K562 (cell line): Measurements from ENCODE around the gene ABCD3. TPM values are rescaled to one million over a fixed set of nuclear protein-coding genes. Genes with fewer than 3 reads are reported as not detected.

ENCODE experiments used
- ATAC-seq: fragments of 200-7000 bp; cut with Tn5 transposase; 3 replicates; pipeline ENCODE4 v1.9.1; 2020; ENCODE audit warnings: moderate library complexity
- BruUV-seq: library from RNA; stranded (reverse); fragments of 400-500 nt; replicated peaks from 2 replicates; lab custom pipeline; 2021; lab: Mats Ljungman, UMichigan
- CTCF ChIA-PET: fragments of 300-600 bp; formaldehyde crosslinking; extraction: SDS; loops from one replicate; lab custom pipeline; 2021; ENCODE audit warnings: low intra/inter-chr PET ratio; lab: Yijun Ruan, JAX
- POLR2A ChIA-PET: fragments of 300-600, 350-650 bp; sonication (Branson Sonifier 250); formaldehyde crosslinking; extraction: SDS; loops from one replicate; lab custom pipeline; 2021; ENCODE audit warnings: antibody characterized with exemption, inconsistent platforms; lab: Yijun Ruan, JAX
- DNase-seq, 4 experiments: peaks; one replicate each; pipeline versions ENCODE4 v3.0.0 to v3.0.0-alpha.2; 2011 to 2018; ENCODE audit warnings: low spot score in 3 of 4, mixed read lengths in 3 of 4; ENCODE audit errors: extremely low read depth in 1 of 4
- FAIRE-seq: peaks from 2 replicates; lab custom pipeline; 2011; peaks lifted over from hg19 to GRCh38; lab: Jason Lieb, UNC
- H2AFZ ChIP-seq: 2 replicates; pipeline ENCODE4 v1.6.0; 2011; ENCODE audit warnings: low read depth, low read length, control low read depth, inconsistent platforms
- H3K27ac ChIP-seq: fragments of 200-600 bp; 3 replicates; pipeline ENCODE4 v1.8.0; 2011; ENCODE audit warnings: low read depth, mild to moderate bottlenecking, control low read depth, inconsistent platforms, low read length, moderate library complexity, mixed read lengths; ENCODE audit errors: extremely low read depth
- H3K27me3 ChIP-seq, 2 experiments: fragments of 300-600 bp in 1 of 2; 2 replicates in 1 of 2; 3 replicates in 1 of 2; pipeline versions ENCODE4 v1.6.0 to v1.8.0; 2011; ENCODE audit warnings: inconsistent platforms in 2 of 2, low read length in 2 of 2, mild to moderate bottlenecking in 1 of 2, mixed read lengths in 1 of 2, moderate library complexity in 1 of 2; ENCODE audit not compliant: control insufficient read depth in 2 of 2, insufficient read depth in 2 of 2
- H3K36me3 ChIP-seq: fragments of 300-600 bp; 3 replicates; pipeline ENCODE4 v1.8.0; 2011; ENCODE audit warnings: mild to moderate bottlenecking, low read length, inconsistent platforms; ENCODE audit not compliant: control insufficient read depth, insufficient read depth
- H3K4me1 ChIP-seq, 2 experiments: fragments of 200-600 bp in 1 of 2; replicated peaks in 1 of 2; 2 replicates in 1 of 2; 3 replicates in 1 of 2; pipeline versions ENCODE4 v1.5.1 to v1.8.0; 2011; ENCODE audit warnings: inconsistent platforms in 2 of 2, low read length in 2 of 2, mild to moderate bottlenecking in 1 of 2, mixed read lengths in 1 of 2, moderate library complexity in 1 of 2; ENCODE audit not compliant: control insufficient read depth in 2 of 2, insufficient read depth in 2 of 2
- H3K4me2 ChIP-seq: 2 replicates; pipeline ENCODE4 v1.6.1; 2011; ENCODE audit warnings: low read length, control low read depth, inconsistent platforms, mixed read lengths; ENCODE audit not compliant: insufficient read depth
- H3K4me3 ChIP-seq: fragments of 200-600 bp; sonication (generic), shearing (Covaris generic); 2 replicates; pipeline ENCODE4 v1.5.1; 2016; ENCODE audit warnings: control low read depth, inconsistent platforms
- H3K79me2 ChIP-seq: fragments of 200-600 bp; 3 replicates; pipeline ENCODE4 v1.8.0; 2011; ENCODE audit warnings: low read length, inconsistent platforms; ENCODE audit not compliant: control insufficient read depth, insufficient read depth
- H3K9ac ChIP-seq, 2 experiments: 2 replicates each; pipeline versions ENCODE4 v1.6.0 to v1.6.1; 2011; ENCODE audit warnings: low read depth in 2 of 2, low read length in 2 of 2, control low read depth in 1 of 2, inconsistent platforms in 1 of 2, mild to moderate bottlenecking in 1 of 2, mixed read lengths in 1 of 2; ENCODE audit not compliant: insufficient read depth in 1 of 2
- H3K9me1 ChIP-seq: one replicate; pipeline ENCODE4 v1.6.0; 2011; ENCODE audit warnings: inconsistent platforms, mild to moderate bottlenecking, low read length, moderate library complexity; ENCODE audit not compliant: control insufficient read depth, insufficient read depth
- H3K9me3 ChIP-seq: replicated peaks from 2 replicates; pipeline ENCODE4 v1.5.1; 2011; ENCODE audit warnings: low read depth, low read length, inconsistent platforms; ENCODE audit not compliant: control insufficient read depth, insufficient read depth
- H4K20me1 ChIP-seq: replicated peaks from 2 replicates; pipeline ENCODE4 v1.6.1; 2011; ENCODE audit warnings: low read length, inconsistent platforms, mixed read lengths; ENCODE audit not compliant: control insufficient read depth, insufficient read depth
- CBFB ChIP-seq: sonication (generic); formaldehyde crosslinking; IDR thresholded peaks from 2 replicates; pipeline ENCODE4 v1.4.0; 2020; ENCODE audit warnings: mild to moderate bottlenecking, missing genetic modification reagents
- FOXM1 ChIP-seq, 2 experiments: fragments of 450-650 bp in 1 of 2; sonication (generic) in 1 of 2; formaldehyde crosslinking in 1 of 2; IDR thresholded peaks; 2 replicates each; pipeline versions ENCODE4 v1.6.1 to v1.9.0; 2017 to 2022; ENCODE audit warnings: low read depth in 2 of 2, mild to moderate bottlenecking in 2 of 2, missing genetic modification reagents in 1 of 2, moderate library complexity in 1 of 2
- SNRNP70 ChIP-seq: fragments of 200-400 bp; formaldehyde crosslinking; optimal IDR thresholded peaks from 2 replicates; pipeline ENCODE3; 2017; ENCODE audit warnings: low read depth, low read length
- TAL1 ChIP-seq: fragments of 450-650 bp; IDR thresholded peaks from 2 replicates; pipeline ENCODE4 v1.6.1; 2016; ENCODE audit warnings: mild to moderate bottlenecking
- ZFPM2 ChIP-seq: fragments of 250-450 bp; sonication (Bioruptor Pico); IDR thresholded peaks from 2 replicates; pipeline ENCODE4 v1.5.1; 2022; ENCODE audit warnings: mild to moderate bottlenecking
- ZNF140 ChIP-seq: fragments of 250-450 bp; sonication (Bioruptor Pico); IDR thresholded peaks from 2 replicates; pipeline ENCODE4 v1.8.0; 2021; ENCODE audit warnings: moderate library complexity, mild to moderate bottlenecking, inconsistent platforms
- ZNF232 ChIP-seq: sonication (generic); formaldehyde crosslinking; IDR thresholded peaks from 2 replicates; pipeline ENCODE4 v1.8.0; 2022; ENCODE audit warnings: mild to moderate bottlenecking, missing genetic modification reagents
- WGBS: fragments of 100-300 bp; shearing (Covaris generic); methylation state at CpG from one replicate; pipeline ENCODE4 v1.1.6; 2016; ENCODE audit warnings: low coverage, mixed read lengths; ENCODE audit not compliant: insufficient coverage; ENCODE audit errors: missing lambda C conversion rate; 5-methylcytosine and 5-hydroxymethylcytosine counted together
- in situ Hi-C: fragments of 300-500 bp; cut with MboI; formaldehyde crosslinking; loops from 4 replicates; pipeline ENCODE4 v1.15.0; 2018; ENCODE audit warnings: inconsistent platforms, mixed read lengths
- intact Hi-C: fragments of 100-400 bp; cut with micrococcal nuclease; formaldehyde crosslinking; loops from 2 replicates; pipeline ENCODE4 v1.14.2; 2022
- polyA plus RNA-seq, 8 experiments: library from polyadenylated mRNA; depleted of rRNA in 4 of 8; stranded (reverse) in 5 of 8; unstranded in 3 of 8; fragments of >200 nt; fragmentation: Nextera tagmentation in 2 of 8; fragmentation: Illumina TruSeq in 1 of 8; extraction: Ambion mirVana in 2 of 8; extraction: Trizol in 1 of 8; gene quantifications; 2 replicates each; pipeline versions ENCODE4 v1.2.1 to v1.2.3, GENCODE V29; 2011 to 2014; ENCODE audit warnings: inconsistent platforms in 1 of 8, missing spikeins in 1 of 8
- total RNA-seq, 7 experiments: library from RNA; depleted of rRNA in 6 of 7; stranded (reverse); fragments of >200 nt in 6 of 7; fragmentation: Illumina TruSeq in 2 of 7; extraction: Trizol in 2 of 7; gene quantifications; 2 replicates each; pipeline versions ENCODE4 v1.2.1 to v1.2.3, GENCODE V29; 2011 to 2021; ENCODE audit warnings: low replicate concordance in 1 of 7
- TF ChIP-seq, protein P1 (sequence below): fragments of 450-650 bp; IDR thresholded peaks from 2 replicates; pipeline ENCODE4 v1.6.1; 2016; ENCODE audit warnings: mild to moderate bottlenecking, moderate library complexity

Gene ABCD3
- total and polyA plus RNA-seq, 9 of the 15 experiments (the other 6 are each of a cell fraction or from before 2014, with no cell fraction given), result 11.0 to 30.7 (median 15.5) TPM

DNA sequence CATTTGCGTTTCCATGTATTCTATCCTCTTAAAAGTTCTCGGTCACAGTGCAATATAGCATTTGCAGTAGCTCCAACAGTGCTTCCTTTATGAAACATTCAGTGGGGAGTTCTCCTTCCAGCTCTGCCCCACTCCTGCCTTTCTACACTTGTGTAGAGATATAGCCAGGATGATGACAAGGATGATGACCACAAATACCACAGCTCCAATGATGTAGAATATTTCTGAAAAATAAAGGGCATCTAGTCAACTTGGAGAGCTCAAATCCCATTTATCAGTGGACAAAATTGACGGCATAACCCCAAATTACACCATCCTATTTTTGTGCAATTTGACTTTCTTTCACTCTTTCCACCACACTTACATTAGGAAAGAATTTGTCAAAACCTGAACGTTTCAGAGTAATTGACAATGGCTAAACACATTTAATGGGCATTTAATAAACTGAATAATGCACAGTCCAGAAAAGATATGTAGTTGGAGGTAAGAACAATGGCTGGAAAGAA lies 112.2 kb downstream of the ABCD3 start:
- Histone ChIP-seq H3K9me1 (no peaks in the 10 kb centered on the region), H2AFZ (no peak overlapping the region), H3K9me3 (no peaks in the 10 kb centered on the region), H3K4me1 (no peaks in the 10 kb centered on the region), H3K79me2 (no peaks in the 10 kb centered on the region), H3K36me3 (no peaks in the 10 kb centered on the region), H3K4me2 (no peak overlapping the region), H4K20me1 (no peaks in the 10 kb centered on the region), H3K4me3 (no peak overlapping the region), H3K27me3 (peaks cover 15 to 22% of the 10 kb centered on the region in 2 experiments), H3K9ac (no peak overlapping the region), H3K27ac (no peak overlapping the region)
- FAIRE-seq (no peak), DNase-seq (no peak), ATAC-seq (no peak)
- WGBS, result 1% methylated on average over 4 of the region's 4 CpGs
- BruUV-seq, result no TSS peak
- ChIA-PET POLR2A (no interaction called here), CTCF (no interaction called here)
- intact Hi-C loops (no loop called here), in situ Hi-C loops (no loop called here)
- TF ChIP-seq TAL1 (no peak), CBFB (CRISPR knock-in tag) (no peak), ZNF232 (CRISPR knock-in tag) (no peak), ZNF140 (CRISPR knock-in tag) (no peak), ZFPM2 (no peak), FOXM1 (IDR thresholded peaks at IDR 0.05; ENCODE audit: low read depth) (no peak), FOXM1 (CRISPR knock-in tag; IDR thresholded peaks at IDR 0.05; ENCODE audit: low read depth) (no peak), SNRNP70 (no peak)
- TF ChIP-seq, protein P1, sequence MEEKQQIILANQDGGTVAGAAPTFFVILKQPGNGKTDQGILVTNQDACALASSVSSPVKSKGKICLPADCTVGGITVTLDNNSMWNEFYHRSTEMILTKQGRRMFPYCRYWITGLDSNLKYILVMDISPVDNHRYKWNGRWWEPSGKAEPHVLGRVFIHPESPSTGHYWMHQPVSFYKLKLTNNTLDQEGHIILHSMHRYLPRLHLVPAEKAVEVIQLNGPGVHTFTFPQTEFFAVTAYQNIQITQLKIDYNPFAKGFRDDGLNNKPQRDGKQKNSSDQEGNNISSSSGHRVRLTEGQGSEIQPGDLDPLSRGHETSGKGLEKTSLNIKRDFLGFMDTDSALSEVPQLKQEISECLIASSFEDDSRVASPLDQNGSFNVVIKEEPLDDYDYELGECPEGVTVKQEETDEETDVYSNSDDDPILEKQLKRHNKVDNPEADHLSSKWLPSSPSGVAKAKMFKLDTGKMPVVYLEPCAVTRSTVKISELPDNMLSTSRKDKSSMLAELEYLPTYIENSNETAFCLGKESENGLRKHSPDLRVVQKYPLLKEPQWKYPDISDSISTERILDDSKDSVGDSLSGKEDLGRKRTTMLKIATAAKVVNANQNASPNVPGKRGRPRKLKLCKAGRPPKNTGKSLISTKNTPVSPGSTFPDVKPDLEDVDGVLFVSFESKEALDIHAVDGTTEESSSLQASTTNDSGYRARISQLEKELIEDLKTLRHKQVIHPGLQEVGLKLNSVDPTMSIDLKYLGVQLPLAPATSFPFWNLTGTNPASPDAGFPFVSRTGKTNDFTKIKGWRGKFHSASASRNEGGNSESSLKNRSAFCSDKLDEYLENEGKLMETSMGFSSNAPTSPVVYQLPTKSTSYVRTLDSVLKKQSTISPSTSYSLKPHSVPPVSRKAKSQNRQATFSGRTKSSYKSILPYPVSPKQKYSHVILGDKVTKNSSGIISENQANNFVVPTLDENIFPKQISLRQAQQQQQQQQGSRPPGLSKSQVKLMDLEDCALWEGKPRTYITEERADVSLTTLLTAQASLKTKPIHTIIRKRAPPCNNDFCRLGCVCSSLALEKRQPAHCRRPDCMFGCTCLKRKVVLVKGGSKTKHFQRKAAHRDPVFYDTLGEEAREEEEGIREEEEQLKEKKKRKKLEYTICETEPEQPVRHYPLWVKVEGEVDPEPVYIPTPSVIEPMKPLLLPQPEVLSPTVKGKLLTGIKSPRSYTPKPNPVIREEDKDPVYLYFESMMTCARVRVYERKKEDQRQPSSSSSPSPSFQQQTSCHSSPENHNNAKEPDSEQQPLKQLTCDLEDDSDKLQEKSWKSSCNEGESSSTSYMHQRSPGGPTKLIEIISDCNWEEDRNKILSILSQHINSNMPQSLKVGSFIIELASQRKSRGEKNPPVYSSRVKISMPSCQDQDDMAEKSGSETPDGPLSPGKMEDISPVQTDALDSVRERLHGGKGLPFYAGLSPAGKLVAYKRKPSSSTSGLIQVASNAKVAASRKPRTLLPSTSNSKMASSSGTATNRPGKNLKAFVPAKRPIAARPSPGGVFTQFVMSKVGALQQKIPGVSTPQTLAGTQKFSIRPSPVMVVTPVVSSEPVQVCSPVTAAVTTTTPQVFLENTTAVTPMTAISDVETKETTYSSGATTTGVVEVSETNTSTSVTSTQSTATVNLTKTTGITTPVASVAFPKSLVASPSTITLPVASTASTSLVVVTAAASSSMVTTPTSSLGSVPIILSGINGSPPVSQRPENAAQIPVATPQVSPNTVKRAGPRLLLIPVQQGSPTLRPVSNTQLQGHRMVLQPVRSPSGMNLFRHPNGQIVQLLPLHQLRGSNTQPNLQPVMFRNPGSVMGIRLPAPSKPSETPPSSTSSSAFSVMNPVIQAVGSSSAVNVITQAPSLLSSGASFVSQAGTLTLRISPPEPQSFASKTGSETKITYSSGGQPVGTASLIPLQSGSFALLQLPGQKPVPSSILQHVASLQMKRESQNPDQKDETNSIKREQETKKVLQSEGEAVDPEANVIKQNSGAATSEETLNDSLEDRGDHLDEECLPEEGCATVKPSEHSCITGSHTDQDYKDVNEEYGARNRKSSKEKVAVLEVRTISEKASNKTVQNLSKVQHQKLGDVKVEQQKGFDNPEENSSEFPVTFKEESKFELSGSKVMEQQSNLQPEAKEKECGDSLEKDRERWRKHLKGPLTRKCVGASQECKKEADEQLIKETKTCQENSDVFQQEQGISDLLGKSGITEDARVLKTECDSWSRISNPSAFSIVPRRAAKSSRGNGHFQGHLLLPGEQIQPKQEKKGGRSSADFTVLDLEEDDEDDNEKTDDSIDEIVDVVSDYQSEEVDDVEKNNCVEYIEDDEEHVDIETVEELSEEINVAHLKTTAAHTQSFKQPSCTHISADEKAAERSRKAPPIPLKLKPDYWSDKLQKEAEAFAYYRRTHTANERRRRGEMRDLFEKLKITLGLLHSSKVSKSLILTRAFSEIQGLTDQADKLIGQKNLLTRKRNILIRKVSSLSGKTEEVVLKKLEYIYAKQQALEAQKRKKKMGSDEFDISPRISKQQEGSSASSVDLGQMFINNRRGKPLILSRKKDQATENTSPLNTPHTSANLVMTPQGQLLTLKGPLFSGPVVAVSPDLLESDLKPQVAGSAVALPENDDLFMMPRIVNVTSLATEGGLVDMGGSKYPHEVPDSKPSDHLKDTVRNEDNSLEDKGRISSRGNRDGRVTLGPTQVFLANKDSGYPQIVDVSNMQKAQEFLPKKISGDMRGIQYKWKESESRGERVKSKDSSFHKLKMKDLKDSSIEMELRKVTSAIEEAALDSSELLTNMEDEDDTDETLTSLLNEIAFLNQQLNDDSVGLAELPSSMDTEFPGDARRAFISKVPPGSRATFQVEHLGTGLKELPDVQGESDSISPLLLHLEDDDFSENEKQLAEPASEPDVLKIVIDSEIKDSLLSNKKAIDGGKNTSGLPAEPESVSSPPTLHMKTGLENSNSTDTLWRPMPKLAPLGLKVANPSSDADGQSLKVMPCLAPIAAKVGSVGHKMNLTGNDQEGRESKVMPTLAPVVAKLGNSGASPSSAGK, result no peak
